Measurements from ENCODE around the gene FBXO24.

DNA sequence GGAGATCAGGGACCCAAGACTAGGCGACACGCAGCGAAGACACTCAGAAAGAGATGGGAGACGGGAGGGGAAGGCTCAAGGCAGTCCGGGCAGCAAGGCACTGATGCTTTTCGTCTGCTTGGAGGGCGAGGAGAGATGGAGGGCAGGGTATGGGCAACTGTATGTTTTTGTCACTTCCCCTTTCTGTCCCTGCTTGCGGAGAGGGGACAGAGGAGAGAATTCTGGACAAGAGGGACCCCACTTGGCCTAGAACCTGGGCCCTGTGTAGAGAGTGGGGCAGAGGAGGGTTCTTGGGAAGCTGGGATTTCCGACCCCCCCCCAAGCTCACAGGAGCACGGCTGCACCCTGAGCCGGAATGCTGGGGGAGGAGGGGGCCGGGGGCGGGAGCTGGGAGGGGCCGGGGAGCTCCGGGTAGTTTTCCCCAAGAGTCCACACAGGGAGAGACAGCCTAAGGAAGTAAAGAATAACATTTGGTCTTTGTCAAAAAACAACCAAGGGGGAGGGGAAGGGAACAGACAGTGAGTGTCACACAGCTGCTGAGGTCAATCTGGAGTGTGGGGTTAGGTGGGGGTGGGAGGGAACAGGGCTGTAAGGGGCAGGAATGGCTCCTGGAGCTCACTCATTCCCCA is 2.0 kb upstream of the FBXO24 start:
- TF ChIP-seq RAD21 (IDR thresholded peaks at IDR 0.05; ENCODE audit: insufficient read depth, low read depth, low read length) (no peak), MEF2B (IDR thresholded peaks at IDR 0.05; ENCODE audit: partially characterized antibody, poor library complexity, severe bottlenecking) (no peak), ZNF24 (IDR thresholded peaks at IDR 0.05) (no peak), POLR2A (IDR thresholded peaks at IDR 0.05; ENCODE audit: low read depth, low read length) (no peak), BCL11A (IDR thresholded peaks at IDR 0.05; ENCODE audit: low read depth, low read length) (no peak), SRF (IDR thresholded peaks at IDR 0.05; ENCODE audit: low read depth in 2 of 2, low read length in 2 of 2) (no peak), GABPA (IDR thresholded peaks at IDR 0.05; ENCODE audit: low read depth) (no peak), ZSCAN29 (IDR thresholded peaks at IDR 0.05) (no peak), POLR2AphosphoS5 (IDR thresholded peaks at IDR 0.05; ENCODE audit: low read length) (no peak), EGR1 (IDR thresholded peaks at IDR 0.05; ENCODE audit: borderline replicate concordance in 1 of 2, low read depth in 2 of 2, low read length in 2 of 2) (no peak)
- TF ChIP-seq, protein P1, sequence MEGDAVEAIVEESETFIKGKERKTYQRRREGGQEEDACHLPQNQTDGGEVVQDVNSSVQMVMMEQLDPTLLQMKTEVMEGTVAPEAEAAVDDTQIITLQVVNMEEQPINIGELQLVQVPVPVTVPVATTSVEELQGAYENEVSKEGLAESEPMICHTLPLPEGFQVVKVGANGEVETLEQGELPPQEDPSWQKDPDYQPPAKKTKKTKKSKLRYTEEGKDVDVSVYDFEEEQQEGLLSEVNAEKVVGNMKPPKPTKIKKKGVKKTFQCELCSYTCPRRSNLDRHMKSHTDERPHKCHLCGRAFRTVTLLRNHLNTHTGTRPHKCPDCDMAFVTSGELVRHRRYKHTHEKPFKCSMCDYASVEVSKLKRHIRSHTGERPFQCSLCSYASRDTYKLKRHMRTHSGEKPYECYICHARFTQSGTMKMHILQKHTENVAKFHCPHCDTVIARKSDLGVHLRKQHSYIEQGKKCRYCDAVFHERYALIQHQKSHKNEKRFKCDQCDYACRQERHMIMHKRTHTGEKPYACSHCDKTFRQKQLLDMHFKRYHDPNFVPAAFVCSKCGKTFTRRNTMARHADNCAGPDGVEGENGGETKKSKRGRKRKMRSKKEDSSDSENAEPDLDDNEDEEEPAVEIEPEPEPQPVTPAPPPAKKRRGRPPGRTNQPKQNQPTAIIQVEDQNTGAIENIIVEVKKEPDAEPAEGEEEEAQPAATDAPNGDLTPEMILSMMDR (IDR thresholded peaks at IDR 0.05 in 2 of 3, conservative IDR thresholded peaks at IDR 0.05 in 1 of 3; ENCODE audit: control insufficient read depth in 2 of 3, extremely low read depth in 1 of 3, insufficient read depth in 1 of 3, low read depth in 3 of 3, low read length in 3 of 3): no peak
- TF ChIP-seq, protein P2, sequence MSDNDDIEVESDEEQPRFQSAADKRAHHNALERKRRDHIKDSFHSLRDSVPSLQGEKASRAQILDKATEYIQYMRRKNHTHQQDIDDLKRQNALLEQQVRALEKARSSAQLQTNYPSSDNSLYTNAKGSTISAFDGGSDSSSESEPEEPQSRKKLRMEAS (IDR thresholded peaks at IDR 0.05; ENCODE audit: low read depth, low read length): no peak

All from GM12878 (cell line).